GM12801 (cell line): ENCODE data around the gene CACHD1.

Experiments
- CTCF ChIP-seq: IDR thresholded peaks from one replicate; pipeline ENCODE4 v1.5.1; 2011; ENCODE audit warnings: control low read depth; ENCODE audit not compliant: insufficient read length; ENCODE audit errors: extremely low read depth

The CACHD1 gene

GRCh38 chr1:64469977-64470664 lies at the start of gene CACHD1:
CACHD1 (plus strand) TSS chr1:64470129; CDS start chr1:64470745, 616 bp downstream.
- TF ChIP-seq CTCF: no peak

- no peak for TF ChIP-seq CTCF
Observed at GRCh38 chr1:64421377-64421776, 48.6 kb upstream of the CACHD1 start.

GRCh38 chr1:64423526-64423925 lies 46.4 kb upstream of the CACHD1 start:
- no peak for TF ChIP-seq CTCF

- no peak for TF ChIP-seq CTCF
Observed at GRCh38 chr1:64424412-64424811, 45.5 kb upstream of the CACHD1 start.

GRCh38 chr1:64425521-64425920 lies 44.4 kb upstream of the CACHD1 start:
- TF ChIP-seq CTCF: no peak

GRCh38 chr1:64426681-64427080 lies 43.2 kb upstream of the CACHD1 start:
- TF ChIP-seq CTCF: no peak

- TF ChIP-seq CTCF: no peak
Observed at GRCh38 chr1:64427879-64428278, 42.0 kb upstream of the CACHD1 start.
